ENCODE data around the gene LHCGR. TPM values are rescaled to one million over a fixed set of nuclear protein-coding genes. Genes with fewer than 3 reads are reported as not detected.

The LHCGR gene
- polyA plus RNA-seq, 1 donor from 2014 or later, result not detected

GRCh38 chr2:48771241-48772014 is 15.9 kb upstream of the LHCGR start:
- H3K36me3 ChIP-seq (ENCODE audit: insufficient read depth, low read length), result no peaks in the 10 kb centered on the region
- H3K4me3 ChIP-seq (ENCODE audit: low read length), result no peak overlapping the region
- H3K9ac ChIP-seq (ENCODE audit: low read length), result no peak overlapping the region
- H3K9me2 ChIP-seq (ENCODE audit: insufficient read depth, low read length), result no peaks in the 10 kb centered on the region
- H3K4me2 ChIP-seq (ENCODE audit: low read length), result no peak overlapping the region
- H3K27me3 ChIP-seq (ENCODE audit: insufficient read depth, low read depth, low read length), result no peaks in the 10 kb centered on the region
- H3K27ac ChIP-seq (ENCODE audit: low read length), result no peak overlapping the region
- TF ChIP-seq TAF1 (IDR thresholded peaks at IDR 0.05; ENCODE audit: low read depth) (no peak), EZH2 (IDR thresholded peaks at IDR 0.05; ENCODE audit: borderline replicate concordance, insufficient read depth, low read length, poor library complexity, severe bottlenecking) (no peak), MXI1 (conservative IDR thresholded peaks at IDR 0.05; ENCODE audit: poor library complexity, severe bottlenecking) (no peak), SMC3 (conservative IDR thresholded peaks at IDR 0.05; ENCODE audit: poor library complexity) (no peak), POLR2AphosphoS5 (IDR thresholded peaks at IDR 0.05) (no peak), EP300 (conservative IDR thresholded peaks at IDR 0.05; ENCODE audit: poor library complexity, severe bottlenecking) (no peak), REST (IDR thresholded peaks at IDR 0.05; ENCODE audit: borderline replicate concordance) (no peak), RAD21 (conservative IDR thresholded peaks at IDR 0.05) (no peak)
- TF ChIP-seq, protein P1, sequence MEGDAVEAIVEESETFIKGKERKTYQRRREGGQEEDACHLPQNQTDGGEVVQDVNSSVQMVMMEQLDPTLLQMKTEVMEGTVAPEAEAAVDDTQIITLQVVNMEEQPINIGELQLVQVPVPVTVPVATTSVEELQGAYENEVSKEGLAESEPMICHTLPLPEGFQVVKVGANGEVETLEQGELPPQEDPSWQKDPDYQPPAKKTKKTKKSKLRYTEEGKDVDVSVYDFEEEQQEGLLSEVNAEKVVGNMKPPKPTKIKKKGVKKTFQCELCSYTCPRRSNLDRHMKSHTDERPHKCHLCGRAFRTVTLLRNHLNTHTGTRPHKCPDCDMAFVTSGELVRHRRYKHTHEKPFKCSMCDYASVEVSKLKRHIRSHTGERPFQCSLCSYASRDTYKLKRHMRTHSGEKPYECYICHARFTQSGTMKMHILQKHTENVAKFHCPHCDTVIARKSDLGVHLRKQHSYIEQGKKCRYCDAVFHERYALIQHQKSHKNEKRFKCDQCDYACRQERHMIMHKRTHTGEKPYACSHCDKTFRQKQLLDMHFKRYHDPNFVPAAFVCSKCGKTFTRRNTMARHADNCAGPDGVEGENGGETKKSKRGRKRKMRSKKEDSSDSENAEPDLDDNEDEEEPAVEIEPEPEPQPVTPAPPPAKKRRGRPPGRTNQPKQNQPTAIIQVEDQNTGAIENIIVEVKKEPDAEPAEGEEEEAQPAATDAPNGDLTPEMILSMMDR (IDR thresholded peaks at IDR 0.05; ENCODE audit: poor library complexity, severe bottlenecking), result no peak
- no peaks in the 10 kb centered on the region for H3K9me3 ChIP-seq (ENCODE audit: low read length)
- no peak overlapping the region for H2AFZ ChIP-seq (ENCODE audit: low read depth, low read length)
- no peaks in the 10 kb centered on the region for H3K79me2 ChIP-seq (replicated peaks; ENCODE audit: insufficient read depth, low read length)
- no peaks in the 10 kb centered on the region for H4K20me1 ChIP-seq (ENCODE audit: insufficient read depth)
- H3F3A ChIP-seq (ENCODE audit: insufficient read depth, low read length, poor library complexity, severe bottlenecking), result no peaks in the 10 kb centered on the region

GRCh38 chr2:48770181-48770580 is 14.7 kb upstream of the LHCGR start:
- H3K27me3 ChIP-seq (ENCODE audit: insufficient read depth, low read depth, low read length), result no peaks in the 10 kb centered on the region
- no peak overlapping the region for H3K27ac ChIP-seq (ENCODE audit: low read length)
- H3K9ac ChIP-seq (ENCODE audit: low read length), result no peak overlapping the region
- H3K4me2 ChIP-seq (ENCODE audit: low read length), result no peak overlapping the region
- TF ChIP-seq EZH2 (IDR thresholded peaks at IDR 0.05; ENCODE audit: borderline replicate concordance, insufficient read depth, low read length, poor library complexity, severe bottlenecking) (no peak), MXI1 (conservative IDR thresholded peaks at IDR 0.05; ENCODE audit: poor library complexity, severe bottlenecking) (no peak), POLR2AphosphoS5 (IDR thresholded peaks at IDR 0.05) (no peak), SMC3 (conservative IDR thresholded peaks at IDR 0.05; ENCODE audit: poor library complexity) (no peak), TAF1 (IDR thresholded peaks at IDR 0.05; ENCODE audit: low read depth) (no peak), REST (IDR thresholded peaks at IDR 0.05; ENCODE audit: borderline replicate concordance) (no peak), RAD21 (conservative IDR thresholded peaks at IDR 0.05) (no peak), EP300 (conservative IDR thresholded peaks at IDR 0.05; ENCODE audit: poor library complexity, severe bottlenecking) (no peak)
- TF ChIP-seq, protein P1 (IDR thresholded peaks at IDR 0.05; ENCODE audit: poor library complexity, severe bottlenecking), result no peak
- H3K9me2 ChIP-seq (ENCODE audit: insufficient read depth, low read length), result no peaks in the 10 kb centered on the region
- H3K9me3 ChIP-seq (ENCODE audit: low read length), result no peaks in the 10 kb centered on the region
- no peaks in the 10 kb centered on the region for H3K36me3 ChIP-seq (ENCODE audit: insufficient read depth, low read length)
- H3K4me3 ChIP-seq (ENCODE audit: low read length), result no peak overlapping the region
- H3K79me2 ChIP-seq (replicated peaks; ENCODE audit: insufficient read depth, low read length), result no peaks in the 10 kb centered on the region
- no peaks in the 10 kb centered on the region for H4K20me1 ChIP-seq (ENCODE audit: insufficient read depth)
- no peaks in the 10 kb centered on the region for H3F3A ChIP-seq (ENCODE audit: insufficient read depth, low read length, poor library complexity, severe bottlenecking)
- no peak overlapping the region for H2AFZ ChIP-seq (ENCODE audit: low read depth, low read length)

Data from neural cell (in vitro differentiated cells).